SK-N-SH (cell line): ENCODE measurements around the gene GLOD4. TPM values are rescaled to one million over a fixed set of nuclear protein-coding genes. Genes with fewer than 3 reads are reported as not detected.

Experiments used
- CTCF ChIA-PET: fragments of 300-600, 350-600 bp; formaldehyde crosslinking; extraction: SDS; loops from one replicate; lab custom pipeline; 2021; lab: Yijun Ruan, JAX
- POLR2A ChIA-PET: fragments of 350-600 bp; sonication (Branson Sonifier 250); formaldehyde crosslinking; extraction: SDS; loops from one replicate; lab custom pipeline; 2020; ENCODE audit warnings: antibody characterized with exemption, inconsistent platforms; lab: Yijun Ruan, JAX
- DNase-seq: peaks from one replicate; pipeline ENCODE4 v3.0.0; 2012
- H2AFZ ChIP-seq: fragments of 200-600 bp; sonication (generic); 2 replicates; pipeline ENCODE4 v1.8.1; 2016; ENCODE audit warnings: antibody characterized with exemption, mild to moderate bottlenecking, low read depth
- H3F3A ChIP-seq: fragments of 200-600 bp; sonication (generic); replicated peaks from 2 replicates; pipeline ENCODE3; 2016; ENCODE audit warnings: antibody characterized with exemption, mild to moderate bottlenecking; ENCODE audit not compliant: insufficient read depth
- H3K27ac ChIP-seq, 2 experiments: fragments of 200-500 bp in 1 of 2; fragments of 200-600 bp in 1 of 2; sonication (Bioruptor generic) in 1 of 2; sonication (generic), shearing (Covaris generic) in 1 of 2; 2 replicates each; pipeline versions ENCODE4 v1.5.1 to v1.6.1; 2014 to 2016; ENCODE audit warnings: low read depth in 2 of 2, inconsistent platforms in 1 of 2, low read length in 1 of 2, mild to moderate bottlenecking in 1 of 2, mixed read lengths in 1 of 2
- H3K27me3 ChIP-seq: fragments of 200-600 bp; sonication (generic), shearing (Covaris generic); 2 replicates; pipeline ENCODE4 v1.6.1; 2016; ENCODE audit warnings: mixed run types; ENCODE audit not compliant: insufficient read depth
- H3K36me3 ChIP-seq, 2 experiments: fragments of 200-500 bp in 1 of 2; fragments of 200-600 bp in 1 of 2; sonication (Bioruptor generic) in 1 of 2; sonication (generic) in 1 of 2; replicated peaks in 1 of 2; 2 replicates each; pipeline versions ENCODE3 to v1.5.1; 2014 to 2016; ENCODE audit warnings: low read length in 1 of 2, mild to moderate bottlenecking in 1 of 2; ENCODE audit not compliant: insufficient read depth in 2 of 2, control insufficient read depth in 1 of 2
- H3K4me1 ChIP-seq, 2 experiments: fragments of 200-500 bp in 1 of 2; fragments of 200-600 bp in 1 of 2; sonication (Bioruptor generic) in 1 of 2; sonication (generic), shearing (Covaris generic) in 1 of 2; 2 replicates each; pipeline versions ENCODE4 v1.5.1 to v1.6.1; 2014 to 2016; ENCODE audit warnings: low read depth in 1 of 2, low read length in 1 of 2, mixed run types in 1 of 2; ENCODE audit not compliant: insufficient read depth in 2 of 2, control insufficient read depth in 1 of 2
- H3K4me2 ChIP-seq: fragments of 200-600 bp; sonication (generic), shearing (Covaris generic); 2 replicates; pipeline ENCODE4 v1.6.1; 2017; ENCODE audit warnings: mixed run types
- H3K4me3 ChIP-seq, 2 experiments: fragments of 200-500 bp in 1 of 2; fragments of 200-600 bp in 1 of 2; sonication (Bioruptor generic) in 1 of 2; sonication (generic), shearing (Covaris generic) in 1 of 2; 2 replicates each; pipeline versions ENCODE4 v1.5.1 to v1.8.1; 2014 to 2016; ENCODE audit warnings: low read depth in 2 of 2, inconsistent platforms in 1 of 2, low read length in 1 of 2, mild to moderate bottlenecking in 1 of 2, mixed read lengths in 1 of 2, moderate library complexity in 1 of 2
- H3K79me2 ChIP-seq: fragments of 200-600 bp; sonication (generic); 2 replicates; pipeline ENCODE4 v1.8.1; 2017; ENCODE audit warnings: mild to moderate bottlenecking; ENCODE audit not compliant: insufficient read depth
- H3K9ac ChIP-seq: fragments of 200-600 bp; sonication (generic); 2 replicates; pipeline ENCODE4 v1.6.1; 2017; ENCODE audit warnings: mixed run types
- H3K9me2 ChIP-seq: fragments of 200-600 bp; sonication (generic); 2 replicates; pipeline ENCODE4 v1.6.1; 2017; ENCODE audit warnings: mixed run types
- H3K9me3 ChIP-seq: fragments of 200-600 bp; sonication (generic); 2 replicates; pipeline ENCODE4 v1.6.1; 2017; ENCODE audit warnings: mixed run types, mild to moderate bottlenecking, moderate library complexity
- H4K20me1 ChIP-seq: fragments of 200-600 bp; sonication (generic); 2 replicates; pipeline ENCODE4 v1.6.1; 2017; ENCODE audit warnings: mild to moderate bottlenecking, mixed run types; ENCODE audit not compliant: insufficient read depth
- ELF1 ChIP-seq: IDR thresholded peaks from 2 replicates; pipeline ENCODE4 v1.4.0; 2012
- EZH2phosphoT487 ChIP-seq: fragments of 200-600 bp; sonication (generic); IDR thresholded peaks from 2 replicates; pipeline ENCODE4 v1.6.1; 2017; ENCODE audit warnings: low read depth, mixed run types, mild to moderate bottlenecking, antibody characterized with exemption, moderate library complexity, borderline replicate concordance
- FOXJ3 ChIP-seq: sonication (generic); formaldehyde crosslinking; IDR thresholded peaks from 2 replicates; pipeline ENCODE4 v1.5.1; 2020; ENCODE audit warnings: mild to moderate bottlenecking, missing genetic modification reagents
- FOXM1 ChIP-seq: IDR thresholded peaks from 2 replicates; pipeline ENCODE4 v1.4.0; 2012; ENCODE audit warnings: low read depth, mild to moderate bottlenecking
- MEF2A ChIP-seq: IDR thresholded peaks from 2 replicates; pipeline ENCODE4 v1.4.0; 2012; ENCODE audit warnings: low read depth, borderline replicate concordance
- POLR2AphosphoS5 ChIP-seq: IDR thresholded peaks from 2 replicates; pipeline ENCODE4 v1.6.1; 2012; ENCODE audit warnings: low read depth, low read length
- RAD21 ChIP-seq: IDR thresholded peaks from 2 replicates; pipeline ENCODE4 v1.6.1; 2012; ENCODE audit warnings: mild to moderate bottlenecking, low read length
- RCOR1 ChIP-seq: fragments of 150-350 bp; IDR thresholded peaks from 2 replicates; pipeline ENCODE4 v1.6.1; 2017; ENCODE audit warnings: antibody characterized with exemption, low read length
- RFX5 ChIP-seq: IDR thresholded peaks from 2 replicates; pipeline ENCODE4 v1.6.1; 2012; ENCODE audit warnings: mild to moderate bottlenecking, improper control_type of control experiment, low read length
- RXRA ChIP-seq: IDR thresholded peaks from 2 replicates; pipeline ENCODE4 v1.4.0; 2012; ENCODE audit warnings: low read depth, mild to moderate bottlenecking, borderline replicate concordance
- SIN3A ChIP-seq: IDR thresholded peaks from 2 replicates; pipeline ENCODE4 v1.6.1; 2012; ENCODE audit warnings: low read depth, mild to moderate bottlenecking, low read length, moderate library complexity, borderline replicate concordance
- SMC3 ChIP-seq: IDR thresholded peaks from 2 replicates; pipeline ENCODE4 v1.6.1; 2012; ENCODE audit warnings: low read depth, low read length, improper control_type of control experiment
- TAF1 ChIP-seq: IDR thresholded peaks from 2 replicates; pipeline ENCODE4 v1.6.1; 2012; ENCODE audit warnings: low read depth, mild to moderate bottlenecking, low read length, moderate library complexity, borderline replicate concordance
- USF2 ChIP-seq: fragments of 150-350 bp; IDR thresholded peaks from 2 replicates; pipeline ENCODE4 v1.6.1; 2017; ENCODE audit warnings: antibody characterized with exemption, low read length, low read depth, borderline replicate concordance
- YY1 ChIP-seq: IDR thresholded peaks from 2 replicates; pipeline ENCODE4 v1.4.0; 2012; ENCODE audit warnings: low read depth, mild to moderate bottlenecking
- WGBS: methylation state at CpG from one replicate; pipeline ENCODE4 v1.1.6; 2017; ENCODE audit warnings: low lambda C conversion rate; 5-methylcytosine and 5-hydroxymethylcytosine counted together
- polyA plus RNA-seq, 3 experiments: library from polyadenylated mRNA; depleted of rRNA; stranded (reverse); fragments of >200 nt; gene quantifications; 2 replicates each; pipeline ENCODE4 v1.2.3, GENCODE V29; 2012
- TF ChIP-seq, protein P1 (sequence below): IDR thresholded peaks from 2 replicates; pipeline ENCODE4; 2012
- TF ChIP-seq, protein P2 (sequence below): fragments of 200-600 bp; sonication (generic); IDR thresholded peaks from 2 replicates; pipeline ENCODE4 v1.6.1; 2017; ENCODE audit warnings: antibody characterized with exemption, mild to moderate bottlenecking, moderate library complexity
- TF ChIP-seq, protein P3 (sequence below): IDR thresholded peaks from 2 replicates; pipeline ENCODE4 v1.6.1; 2012; ENCODE audit warnings: mild to moderate bottlenecking, low read depth, low read length, moderate library complexity
- TF ChIP-seq, protein P4 (sequence below): fragments of 150-350 bp; IDR thresholded peaks from 2 replicates; pipeline ENCODE4 v1.6.1; 2016; ENCODE audit warnings: mild to moderate bottlenecking, low read depth, low read length
- TF ChIP-seq, protein P5 (sequence below): IDR thresholded peaks from 2 replicates; pipeline ENCODE4 v1.4.0; 2012; ENCODE audit warnings: low read depth

Gene GLOD4
- polyA plus RNA-seq, 1 of the 3 experiments (the other 2 are of a cell fraction), result 34.3 TPM

DNA sequence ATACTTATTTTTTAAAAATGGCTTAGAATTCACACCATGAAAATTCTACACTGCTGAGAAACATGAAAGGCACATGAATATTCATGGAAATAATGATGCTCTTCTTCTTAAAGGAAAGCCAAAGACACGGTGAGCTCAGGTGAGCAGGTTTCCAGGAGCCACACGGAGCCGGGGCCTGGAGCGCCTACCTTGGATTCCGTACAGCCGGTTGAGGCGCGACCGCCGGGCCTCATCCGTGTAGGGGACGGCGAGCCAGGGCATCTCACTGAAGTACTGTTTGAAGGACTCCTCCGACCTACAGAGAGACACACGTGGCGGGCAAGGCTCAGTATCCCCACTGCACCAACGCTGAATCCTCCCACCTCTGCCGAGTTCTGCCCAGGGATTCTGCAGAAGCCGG, 37.2 kb upstream of the GLOD4 start:
- Histone ChIP-seq H3K79me2 (no peaks in the 10 kb centered on the region), H2AFZ (no peak overlapping the region), H4K20me1 (no peaks in the 10 kb centered on the region), H3K4me1 (no peaks in the 10 kb centered on the region), H3K27ac (no peak overlapping the region), H3F3A (no peaks in the 10 kb centered on the region), H3K4me3 (no peak overlapping the region), H3K9ac (no peak overlapping the region), H3K36me3 (no peaks in the 10 kb centered on the region), H3K9me3 (no peaks in the 10 kb centered on the region), H3K4me2 (no peak overlapping the region), H3K9me2 (no peaks in the 10 kb centered on the region), H3K27me3 (peaks cover 17% of the 10 kb centered on the region)
- TF ChIP-seq, protein P1, sequence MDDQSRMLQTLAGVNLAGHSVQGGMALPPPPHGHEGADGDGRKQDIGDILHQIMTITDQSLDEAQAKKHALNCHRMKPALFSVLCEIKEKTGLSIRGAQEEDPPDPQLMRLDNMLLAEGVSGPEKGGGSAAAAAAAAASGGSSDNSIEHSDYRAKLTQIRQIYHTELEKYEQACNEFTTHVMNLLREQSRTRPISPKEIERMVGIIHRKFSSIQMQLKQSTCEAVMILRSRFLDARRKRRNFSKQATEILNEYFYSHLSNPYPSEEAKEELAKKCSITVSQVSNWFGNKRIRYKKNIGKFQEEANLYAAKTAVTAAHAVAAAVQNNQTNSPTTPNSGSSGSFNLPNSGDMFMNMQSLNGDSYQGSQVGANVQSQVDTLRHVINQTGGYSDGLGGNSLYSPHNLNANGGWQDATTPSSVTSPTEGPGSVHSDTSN, result no peak
- TF ChIP-seq YY1, result no peak
- TF ChIP-seq TAF1, result no peak
- TF ChIP-seq SIN3A, result no peak
- no peak for TF ChIP-seq SMC3
- no peak for TF ChIP-seq POLR2AphosphoS5
- TF ChIP-seq ELF1, result no peak
- TF ChIP-seq EZH2phosphoT487, result no peak
- no peak for TF ChIP-seq FOXM1
- TF ChIP-seq RXRA, result no peak
- TF ChIP-seq RAD21, result no peak
- no peak for TF ChIP-seq MEF2A
- no peak for TF ChIP-seq RFX5
- TF ChIP-seq RCOR1, result no peak
- TF ChIP-seq USF2, result no peak
- ChIA-PET POLR2A (no interaction called here), CTCF (interaction anchor here (1.0 kb wide), 2 partner anchors 12 to 162 kb away, joined by 3 read pairs; no protein-coding TSS in a partner anchor)
- DNase-seq, result no peak
- WGBS, result 68% methylated on average over 8 of the region's 19 CpGs

DNA sequence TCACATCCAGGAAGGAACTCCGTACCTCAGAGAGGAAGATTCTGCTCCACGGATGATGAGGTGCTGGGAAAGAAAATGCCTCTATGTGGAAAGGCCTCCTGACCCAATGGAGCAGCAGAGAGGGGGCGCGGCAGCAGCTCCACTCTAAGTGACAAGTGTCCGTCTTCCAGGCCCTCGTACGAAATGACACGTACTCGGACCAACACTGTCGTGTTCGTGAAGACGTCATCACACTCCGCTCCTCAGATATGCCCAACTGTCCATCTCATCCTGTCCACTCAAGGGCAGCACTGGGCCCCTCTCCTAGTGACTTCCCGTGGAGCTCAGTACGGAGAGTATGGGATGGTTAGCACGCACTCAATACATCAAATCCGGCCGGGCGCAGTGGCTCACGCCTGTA, 32.3 kb upstream of the GLOD4 start:
- no peak overlapping the region for H2AFZ ChIP-seq
- no peaks in the 10 kb centered on the region for H3K36me3 ChIP-seq
- no peak for DNase-seq
- POLR2A ChIA-PET, result no interaction called here
- H3K4me3 ChIP-seq, result no peak overlapping the region
- no peaks in the 10 kb centered on the region for H4K20me1 ChIP-seq
- H3K4me1 ChIP-seq, result no peaks in the 10 kb centered on the region
- H3K4me2 ChIP-seq, result no peak overlapping the region
- WGBS, result 89% methylated on average over 20 of the region's 20 CpGs
- peaks cover 3% of the 10 kb centered on the region for H3F3A ChIP-seq
- H3K79me2 ChIP-seq, result no peaks in the 10 kb centered on the region
- CTCF ChIA-PET, result interaction anchor here (2.3 kb wide), 1 partner anchor 166 kb away, joined by 7 read pairs; the partner anchor contains the start of gene NXN
- H3K9me3 ChIP-seq, result no peaks in the 10 kb centered on the region
- H3K9me2 ChIP-seq, result no peaks in the 10 kb centered on the region
- H3K27ac ChIP-seq, result no peak overlapping the region
- H3K9ac ChIP-seq, result no peak overlapping the region
- peaks cover 23% of the 10 kb centered on the region for H3K27me3 ChIP-seq
- TF ChIP-seq, protein P2, sequence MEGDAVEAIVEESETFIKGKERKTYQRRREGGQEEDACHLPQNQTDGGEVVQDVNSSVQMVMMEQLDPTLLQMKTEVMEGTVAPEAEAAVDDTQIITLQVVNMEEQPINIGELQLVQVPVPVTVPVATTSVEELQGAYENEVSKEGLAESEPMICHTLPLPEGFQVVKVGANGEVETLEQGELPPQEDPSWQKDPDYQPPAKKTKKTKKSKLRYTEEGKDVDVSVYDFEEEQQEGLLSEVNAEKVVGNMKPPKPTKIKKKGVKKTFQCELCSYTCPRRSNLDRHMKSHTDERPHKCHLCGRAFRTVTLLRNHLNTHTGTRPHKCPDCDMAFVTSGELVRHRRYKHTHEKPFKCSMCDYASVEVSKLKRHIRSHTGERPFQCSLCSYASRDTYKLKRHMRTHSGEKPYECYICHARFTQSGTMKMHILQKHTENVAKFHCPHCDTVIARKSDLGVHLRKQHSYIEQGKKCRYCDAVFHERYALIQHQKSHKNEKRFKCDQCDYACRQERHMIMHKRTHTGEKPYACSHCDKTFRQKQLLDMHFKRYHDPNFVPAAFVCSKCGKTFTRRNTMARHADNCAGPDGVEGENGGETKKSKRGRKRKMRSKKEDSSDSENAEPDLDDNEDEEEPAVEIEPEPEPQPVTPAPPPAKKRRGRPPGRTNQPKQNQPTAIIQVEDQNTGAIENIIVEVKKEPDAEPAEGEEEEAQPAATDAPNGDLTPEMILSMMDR, result no peak
- TF ChIP-seq POLR2AphosphoS5 (no peak), FOXJ3 (CRISPR knock-in tag) (no peak), ELF1 (no peak), RXRA (no peak)
- TF ChIP-seq, protein P3, sequence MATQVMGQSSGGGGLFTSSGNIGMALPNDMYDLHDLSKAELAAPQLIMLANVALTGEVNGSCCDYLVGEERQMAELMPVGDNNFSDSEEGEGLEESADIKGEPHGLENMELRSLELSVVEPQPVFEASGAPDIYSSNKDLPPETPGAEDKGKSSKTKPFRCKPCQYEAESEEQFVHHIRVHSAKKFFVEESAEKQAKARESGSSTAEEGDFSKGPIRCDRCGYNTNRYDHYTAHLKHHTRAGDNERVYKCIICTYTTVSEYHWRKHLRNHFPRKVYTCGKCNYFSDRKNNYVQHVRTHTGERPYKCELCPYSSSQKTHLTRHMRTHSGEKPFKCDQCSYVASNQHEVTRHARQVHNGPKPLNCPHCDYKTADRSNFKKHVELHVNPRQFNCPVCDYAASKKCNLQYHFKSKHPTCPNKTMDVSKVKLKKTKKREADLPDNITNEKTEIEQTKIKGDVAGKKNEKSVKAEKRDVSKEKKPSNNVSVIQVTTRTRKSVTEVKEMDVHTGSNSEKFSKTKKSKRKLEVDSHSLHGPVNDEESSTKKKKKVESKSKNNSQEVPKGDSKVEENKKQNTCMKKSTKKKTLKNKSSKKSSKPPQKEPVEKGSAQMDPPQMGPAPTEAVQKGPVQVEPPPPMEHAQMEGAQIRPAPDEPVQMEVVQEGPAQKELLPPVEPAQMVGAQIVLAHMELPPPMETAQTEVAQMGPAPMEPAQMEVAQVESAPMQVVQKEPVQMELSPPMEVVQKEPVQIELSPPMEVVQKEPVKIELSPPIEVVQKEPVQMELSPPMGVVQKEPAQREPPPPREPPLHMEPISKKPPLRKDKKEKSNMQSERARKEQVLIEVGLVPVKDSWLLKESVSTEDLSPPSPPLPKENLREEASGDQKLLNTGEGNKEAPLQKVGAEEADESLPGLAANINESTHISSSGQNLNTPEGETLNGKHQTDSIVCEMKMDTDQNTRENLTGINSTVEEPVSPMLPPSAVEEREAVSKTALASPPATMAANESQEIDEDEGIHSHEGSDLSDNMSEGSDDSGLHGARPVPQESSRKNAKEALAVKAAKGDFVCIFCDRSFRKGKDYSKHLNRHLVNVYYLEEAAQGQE, result no peak
- TF ChIP-seq, protein P4, sequence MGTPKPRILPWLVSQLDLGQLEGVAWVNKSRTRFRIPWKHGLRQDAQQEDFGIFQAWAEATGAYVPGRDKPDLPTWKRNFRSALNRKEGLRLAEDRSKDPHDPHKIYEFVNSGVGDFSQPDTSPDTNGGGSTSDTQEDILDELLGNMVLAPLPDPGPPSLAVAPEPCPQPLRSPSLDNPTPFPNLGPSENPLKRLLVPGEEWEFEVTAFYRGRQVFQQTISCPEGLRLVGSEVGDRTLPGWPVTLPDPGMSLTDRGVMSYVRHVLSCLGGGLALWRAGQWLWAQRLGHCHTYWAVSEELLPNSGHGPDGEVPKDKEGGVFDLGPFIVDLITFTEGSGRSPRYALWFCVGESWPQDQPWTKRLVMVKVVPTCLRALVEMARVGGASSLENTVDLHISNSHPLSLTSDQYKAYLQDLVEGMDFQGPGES, result no peak
- TF ChIP-seq, protein P5, sequence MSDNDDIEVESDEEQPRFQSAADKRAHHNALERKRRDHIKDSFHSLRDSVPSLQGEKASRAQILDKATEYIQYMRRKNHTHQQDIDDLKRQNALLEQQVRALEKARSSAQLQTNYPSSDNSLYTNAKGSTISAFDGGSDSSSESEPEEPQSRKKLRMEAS, result no peak
